ENCODE results near the gene PTPRT.

PTPRT gene

DNA sequence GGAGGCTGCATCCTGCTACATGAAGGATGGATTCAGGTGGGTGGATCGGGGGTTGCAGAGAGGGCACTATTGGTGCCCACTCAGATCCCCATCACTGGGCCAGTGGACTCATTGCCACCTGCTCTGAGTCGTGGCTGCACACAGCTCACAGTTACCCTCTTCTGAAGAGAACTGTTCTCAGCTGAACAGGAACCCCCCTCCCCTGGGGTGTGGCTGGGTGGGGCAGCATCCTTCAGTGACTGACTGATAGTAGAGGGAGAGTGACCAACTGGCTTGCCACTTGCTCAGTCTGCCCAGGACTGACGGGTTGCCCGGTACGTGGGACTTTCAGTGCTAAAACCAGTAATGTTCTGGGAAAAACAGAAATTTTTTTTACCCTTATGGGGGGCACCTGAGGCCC, 1077.5 kb downstream of the PTPRT start:
- H3K4me3 ChIP-seq (ENCODE audit: extremely low read depth, insufficient read depth, low read length, poor library complexity, severe bottlenecking) = no peak overlapping the region
- 97 to 100% methylated on average over 2 to 4 of the region's 5 CpGs for whole genome bisulfite sequencing, 2 experiments (ENCODE audit: insufficient coverage in 2 of 2)
- H3K36me3 ChIP-seq (ENCODE audit: control insufficient read depth, insufficient read depth, low read length) = no peaks in the 10 kb centered on the region
- no peak overlapping the region for H3K27ac ChIP-seq (ENCODE audit: low read depth, low read length, severe bottlenecking)
- H3K9me3 ChIP-seq (ENCODE audit: control insufficient read depth, low read length) = no peaks in the 10 kb centered on the region
- H3K4me1 ChIP-seq (ENCODE audit: control insufficient read depth, insufficient read depth, low read length, poor library complexity, severe bottlenecking) = no peaks in the 10 kb centered on the region

DNA sequence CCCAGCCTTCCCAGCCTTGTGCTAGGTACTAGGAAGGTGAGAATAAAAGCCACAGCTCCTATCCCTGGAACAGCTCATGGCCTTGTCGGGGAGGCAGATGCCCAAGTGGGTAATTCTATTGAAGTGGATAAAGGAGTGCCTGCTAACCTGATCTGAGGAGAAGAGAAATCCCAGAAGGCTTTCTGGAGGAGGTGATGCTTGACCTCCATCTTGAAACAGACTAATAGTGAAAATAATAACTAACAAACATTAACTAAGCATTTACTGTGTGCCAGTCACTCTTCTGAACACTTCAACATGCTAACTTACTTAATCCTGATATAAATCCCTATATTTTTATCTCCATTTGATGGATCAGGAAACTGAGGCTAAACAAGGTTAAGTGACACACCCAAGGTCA, 1078.4 kb downstream of the PTPRT start:
- H3K36me3 ChIP-seq (ENCODE audit: control insufficient read depth, insufficient read depth, low read length) = no peaks in the 10 kb centered on the region
- no peak overlapping the region for H3K27ac ChIP-seq (ENCODE audit: low read depth, low read length, severe bottlenecking)
- H3K4me3 ChIP-seq (ENCODE audit: extremely low read depth, insufficient read depth, low read length, poor library complexity, severe bottlenecking) = no peak overlapping the region
- WGBS, 2 experiments (ENCODE audit: insufficient coverage in 2 of 2) = 100% methylated on average over 1 of the region's 1 CpG; no CpG with 5 or more reads in 1 of the 2 experiments
- no peaks in the 10 kb centered on the region for H3K9me3 ChIP-seq (ENCODE audit: control insufficient read depth, low read length)
- H3K4me1 ChIP-seq (ENCODE audit: control insufficient read depth, insufficient read depth, low read length, poor library complexity, severe bottlenecking) = no peaks in the 10 kb centered on the region

DNA sequence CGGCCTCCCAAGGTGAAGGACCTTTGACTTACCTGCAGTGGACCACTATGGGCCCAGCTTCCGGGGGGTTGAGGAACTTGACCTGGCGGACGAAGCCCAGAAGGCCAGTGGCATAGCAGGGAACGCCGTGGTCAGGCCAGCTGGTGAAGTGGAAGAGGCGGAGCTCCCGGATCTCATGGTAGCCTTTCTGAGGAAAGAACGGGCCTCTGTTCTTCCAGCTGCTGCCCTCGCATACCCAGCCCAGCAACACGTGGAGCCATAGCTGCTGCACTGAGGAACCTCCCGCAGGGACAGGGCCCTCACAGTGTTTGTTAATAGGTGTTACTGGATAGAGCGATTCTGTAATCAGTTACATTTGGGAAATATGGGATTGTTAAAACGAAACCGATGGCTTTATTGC, 1079.4 kb downstream of the PTPRT start:
- no peak overlapping the region for H3K4me3 ChIP-seq (ENCODE audit: extremely low read depth, insufficient read depth, low read length, poor library complexity, severe bottlenecking)
- 82 to 92% methylated on average over 15 of the region's 15 CpGs for WGBS, 2 experiments (ENCODE audit: insufficient coverage in 2 of 2)
- no peaks in the 10 kb centered on the region for H3K4me1 ChIP-seq (ENCODE audit: control insufficient read depth, insufficient read depth, low read length, poor library complexity, severe bottlenecking)
- no peak overlapping the region for H3K27ac ChIP-seq (ENCODE audit: low read depth, low read length, severe bottlenecking)
- H3K36me3 ChIP-seq (ENCODE audit: control insufficient read depth, insufficient read depth, low read length) = no peaks in the 10 kb centered on the region
- no peaks in the 10 kb centered on the region for H3K9me3 ChIP-seq (ENCODE audit: control insufficient read depth, low read length)

DNA sequence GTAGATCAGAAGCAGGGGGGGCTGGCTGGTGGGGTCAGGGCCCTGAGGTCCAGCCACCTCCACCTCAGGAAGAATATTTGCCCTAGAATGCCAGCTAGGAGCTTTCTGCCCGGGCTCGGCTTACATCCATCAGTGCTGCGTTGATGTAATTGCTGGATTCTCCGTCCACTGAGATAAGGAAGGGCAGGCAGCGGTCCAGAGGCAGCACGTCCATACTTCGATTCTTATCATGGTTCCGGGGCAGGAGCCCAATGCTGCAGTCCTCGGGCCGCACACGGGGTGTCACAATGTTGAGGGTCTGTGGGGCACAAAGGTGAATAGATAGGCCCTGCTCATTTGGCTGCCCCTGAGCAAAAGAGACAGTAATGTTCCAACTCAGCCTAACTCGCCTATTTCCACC, 1087.7 kb downstream of the PTPRT start:
- Histone ChIP-seq H3K9me3 (ENCODE audit: control insufficient read depth, low read length) (no peaks in the 10 kb centered on the region), H3K36me3 (ENCODE audit: control insufficient read depth, insufficient read depth, low read length) (no peaks in the 10 kb centered on the region), H3K4me3 (ENCODE audit: extremely low read depth, insufficient read depth, low read length, poor library complexity, severe bottlenecking) (no peak overlapping the region), H3K27ac (ENCODE audit: low read depth, low read length, severe bottlenecking) (no peak overlapping the region), H3K4me1 (ENCODE audit: control insufficient read depth, insufficient read depth, low read length, poor library complexity, severe bottlenecking) (no peaks in the 10 kb centered on the region)
- WGBS, 2 experiments (ENCODE audit: insufficient coverage in 2 of 2) = 88 to 96% methylated on average over 12 of the region's 12 CpGs

DNA sequence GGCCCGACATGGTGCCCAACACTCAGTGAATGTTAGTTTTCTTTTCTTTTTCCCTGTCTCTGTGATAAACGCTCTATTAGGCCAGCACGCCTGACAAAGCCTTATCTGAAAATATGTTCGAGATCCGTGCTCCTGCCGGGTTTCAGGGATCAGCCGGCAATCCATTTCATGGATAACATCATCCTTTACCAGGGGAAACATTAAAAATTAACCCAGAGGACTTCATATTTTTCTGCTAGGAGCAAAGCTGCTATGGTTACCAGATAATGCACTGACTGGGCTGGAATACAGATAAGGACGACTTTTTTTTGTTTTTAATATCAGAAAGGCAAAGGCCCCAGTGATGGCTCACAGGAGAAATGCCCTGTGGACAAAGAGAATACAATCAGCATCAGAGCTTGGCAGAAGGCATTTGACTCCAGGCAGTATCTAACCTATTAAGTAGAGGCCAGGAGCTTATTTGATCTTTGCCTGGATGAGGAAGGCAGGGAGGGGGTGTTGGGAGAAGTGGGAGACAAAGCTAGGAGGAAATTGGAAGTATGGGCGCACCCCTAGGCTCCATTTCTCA, 1089.5 kb downstream of the PTPRT start:
- Histone ChIP-seq H3K4me1 (ENCODE audit: control insufficient read depth, insufficient read depth, low read length, poor library complexity, severe bottlenecking) (no peaks in the 10 kb centered on the region), H3K4me3 (ENCODE audit: extremely low read depth, insufficient read depth, low read length, poor library complexity, severe bottlenecking) (no peak overlapping the region), H3K9me3 (ENCODE audit: control insufficient read depth, low read length) (no peaks in the 10 kb centered on the region), H3K36me3 (ENCODE audit: control insufficient read depth, insufficient read depth, low read length) (no peaks in the 10 kb centered on the region), H3K27ac (ENCODE audit: low read depth, low read length, severe bottlenecking) (no peak overlapping the region)
- WGBS, 2 experiments (ENCODE audit: insufficient coverage in 2 of 2) = 92 to 94% methylated on average over 8 of the region's 9 CpGs

DNA sequence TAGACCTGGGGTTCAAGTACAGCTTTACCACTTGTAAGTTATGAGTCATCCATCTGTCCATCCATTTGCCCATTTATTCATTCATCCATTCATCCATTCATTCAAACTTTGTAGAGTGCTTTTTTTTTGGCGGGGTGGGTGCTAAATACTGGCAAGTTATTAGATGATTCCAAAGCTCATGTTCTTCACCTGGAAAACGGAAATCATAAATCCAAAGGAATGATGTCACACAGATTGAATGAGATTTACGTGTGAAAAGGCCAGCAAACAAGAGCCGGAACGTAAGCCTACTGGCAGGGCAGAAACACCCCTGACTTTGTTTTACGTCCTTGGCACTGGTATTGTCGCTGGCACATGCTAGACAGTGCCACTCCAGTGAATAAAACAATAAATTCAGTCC, 1090.6 kb downstream of the PTPRT start:
- no peak overlapping the region for H3K27ac ChIP-seq (ENCODE audit: low read depth, low read length, severe bottlenecking)
- WGBS, 2 experiments (ENCODE audit: insufficient coverage in 2 of 2) = 90 to 93% methylated on average over 4 to 5 of the region's 7 CpGs
- H3K4me1 ChIP-seq (ENCODE audit: control insufficient read depth, insufficient read depth, low read length, poor library complexity, severe bottlenecking) = no peaks in the 10 kb centered on the region
- no peaks in the 10 kb centered on the region for H3K36me3 ChIP-seq (ENCODE audit: control insufficient read depth, insufficient read depth, low read length)
- no peak overlapping the region for H3K4me3 ChIP-seq (ENCODE audit: extremely low read depth, insufficient read depth, low read length, poor library complexity, severe bottlenecking)
- H3K9me3 ChIP-seq (ENCODE audit: control insufficient read depth, low read length) = no peaks in the 10 kb centered on the region

DNA sequence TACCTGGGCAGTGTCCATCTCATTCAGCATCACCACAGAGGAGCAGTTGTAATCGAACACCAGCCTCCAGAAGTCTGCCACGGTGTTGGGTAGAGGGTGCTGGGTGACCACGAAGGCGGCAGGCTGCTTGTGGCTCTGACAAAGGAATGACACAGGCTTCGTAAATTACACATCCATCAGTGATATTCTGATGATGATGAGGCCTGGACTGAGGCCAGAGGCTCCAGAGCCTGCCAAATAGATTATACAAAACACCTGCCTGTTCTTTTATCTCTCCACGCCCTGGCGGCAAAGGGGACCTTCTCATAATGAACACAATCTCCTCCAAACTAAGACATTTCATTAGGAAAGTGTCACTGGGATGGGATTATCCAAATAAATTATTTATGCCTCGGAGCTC, 1091.3 kb downstream of the PTPRT start:
- H3K9me3 ChIP-seq (ENCODE audit: control insufficient read depth, low read length) = no peaks in the 10 kb centered on the region
- 87 to 88% methylated on average over 4 to 5 of the region's 8 CpGs for WGBS, 2 experiments (ENCODE audit: insufficient coverage in 2 of 2)
- H3K27ac ChIP-seq (ENCODE audit: low read depth, low read length, severe bottlenecking) = no peak overlapping the region
- no peaks in the 10 kb centered on the region for H3K36me3 ChIP-seq (ENCODE audit: control insufficient read depth, insufficient read depth, low read length)
- no peak overlapping the region for H3K4me3 ChIP-seq (ENCODE audit: extremely low read depth, insufficient read depth, low read length, poor library complexity, severe bottlenecking)
- H3K4me1 ChIP-seq (ENCODE audit: control insufficient read depth, insufficient read depth, low read length, poor library complexity, severe bottlenecking) = no peaks in the 10 kb centered on the region

DNA sequence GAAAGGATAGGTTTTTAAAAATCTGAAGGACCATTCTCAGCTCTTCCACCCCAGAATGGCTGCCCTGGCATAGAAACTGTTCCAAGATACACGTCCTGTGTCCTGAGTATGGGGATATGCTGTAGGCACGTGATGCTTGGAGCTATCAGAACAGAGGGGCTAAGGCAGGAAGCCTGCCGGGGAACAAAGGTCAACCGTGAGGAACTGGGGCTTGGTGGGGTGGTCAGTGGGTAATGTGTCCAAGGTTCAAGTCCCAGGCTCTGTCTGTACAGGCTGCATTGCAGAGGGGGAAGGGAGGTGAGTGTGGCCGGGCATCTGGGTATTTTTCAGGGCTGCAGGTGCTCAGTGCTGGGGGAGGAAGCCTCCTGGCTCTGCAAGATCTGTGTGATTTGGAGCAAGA, 1092.0 kb downstream of the PTPRT start:
- WGBS, 2 experiments (ENCODE audit: insufficient coverage in 2 of 2) = 67 to 91% methylated on average over 4 to 5 of the region's 5 CpGs
- no peak overlapping the region for H3K4me3 ChIP-seq (ENCODE audit: extremely low read depth, insufficient read depth, low read length, poor library complexity, severe bottlenecking)
- no peaks in the 10 kb centered on the region for H3K36me3 ChIP-seq (ENCODE audit: control insufficient read depth, insufficient read depth, low read length)
- H3K9me3 ChIP-seq (ENCODE audit: control insufficient read depth, low read length) = no peaks in the 10 kb centered on the region
- H3K27ac ChIP-seq (ENCODE audit: low read depth, low read length, severe bottlenecking) = no peak overlapping the region
- H3K4me1 ChIP-seq (ENCODE audit: control insufficient read depth, insufficient read depth, low read length, poor library complexity, severe bottlenecking) = no peaks in the 10 kb centered on the region

DNA sequence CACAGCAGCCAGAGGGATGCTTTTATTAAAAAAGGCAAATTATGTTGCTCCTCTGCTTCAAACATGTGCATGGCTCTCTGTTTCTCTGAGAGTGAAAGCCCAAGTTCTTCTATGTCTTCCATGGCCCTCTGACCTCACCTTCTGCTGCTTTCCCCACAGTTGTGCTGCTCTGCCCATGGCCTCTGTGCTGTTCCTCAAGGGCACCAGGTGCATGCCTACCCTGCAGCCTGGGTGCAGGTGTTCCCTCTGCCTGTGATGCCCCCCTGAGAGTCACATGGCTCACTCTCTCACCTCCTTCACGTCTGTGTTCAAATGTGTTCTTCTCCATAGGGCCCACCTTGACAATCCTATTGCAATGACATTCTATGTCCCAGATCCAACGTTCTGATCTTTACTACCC, 1094.5 kb downstream of the PTPRT start:
- Histone ChIP-seq H3K4me3 (ENCODE audit: extremely low read depth, insufficient read depth, low read length, poor library complexity, severe bottlenecking) (no peak overlapping the region), H3K4me1 (ENCODE audit: control insufficient read depth, insufficient read depth, low read length, poor library complexity, severe bottlenecking) (no peaks in the 10 kb centered on the region), H3K9me3 (ENCODE audit: control insufficient read depth, low read length) (no peaks in the 10 kb centered on the region), H3K36me3 (ENCODE audit: control insufficient read depth, insufficient read depth, low read length) (no peaks in the 10 kb centered on the region), H3K27ac (ENCODE audit: low read depth, low read length, severe bottlenecking) (no peak overlapping the region)
- WGBS, 2 experiments (ENCODE audit: insufficient coverage in 2 of 2) = 56 to 83% methylated on average over 1 of the region's 2 CpGs

DNA sequence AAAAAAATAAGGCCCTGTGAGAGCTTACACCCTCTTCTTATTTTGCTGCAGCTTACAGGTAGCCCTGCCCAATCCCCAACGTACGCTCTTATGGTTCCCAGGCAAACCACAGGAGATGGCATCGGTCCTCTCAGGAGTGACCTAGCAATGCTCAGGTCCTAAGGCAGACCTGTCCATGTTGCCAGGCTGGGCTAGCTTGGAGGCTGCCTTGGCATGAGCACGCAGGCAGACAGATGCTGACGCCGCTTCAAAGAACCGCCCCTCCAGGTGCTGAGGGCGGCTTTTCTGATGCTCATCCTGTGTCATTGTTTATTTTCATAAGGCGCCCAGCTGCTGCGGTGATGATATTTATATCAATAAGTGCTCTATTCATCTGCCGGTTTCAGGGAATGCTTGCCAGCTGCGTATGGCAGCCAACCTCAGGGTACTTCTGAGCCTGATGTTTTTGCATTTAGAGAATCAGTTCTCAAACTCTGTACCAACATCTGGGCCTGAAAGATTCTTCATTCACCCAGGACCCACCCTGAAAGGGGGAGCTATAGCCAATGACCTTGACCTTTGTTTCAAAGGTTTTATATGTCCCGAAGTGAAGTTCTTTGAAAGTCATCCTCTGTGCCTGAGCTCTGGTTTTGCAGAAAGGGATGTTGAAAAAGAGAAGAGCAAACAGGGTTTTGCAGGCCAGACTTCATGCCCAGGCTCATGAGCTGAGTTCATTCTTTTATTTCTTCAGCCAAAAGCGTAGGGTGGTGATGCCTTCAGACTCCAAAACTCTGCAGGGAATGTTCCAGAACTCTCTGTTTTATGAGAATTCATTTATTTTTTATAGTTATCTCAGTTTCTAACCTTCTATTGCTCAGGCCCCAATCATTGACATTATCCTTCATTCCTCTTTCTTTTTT, 1095.9 kb downstream of the PTPRT start:
- Histone ChIP-seq H3K9me3 (ENCODE audit: control insufficient read depth, low read length) (no peaks in the 10 kb centered on the region), H3K27ac (ENCODE audit: low read depth, low read length, severe bottlenecking) (no peak overlapping the region), H3K4me1 (ENCODE audit: control insufficient read depth, insufficient read depth, low read length, poor library complexity, severe bottlenecking) (no peaks in the 10 kb centered on the region), H3K36me3 (ENCODE audit: control insufficient read depth, insufficient read depth, low read length) (no peaks in the 10 kb centered on the region), H3K4me3 (ENCODE audit: extremely low read depth, insufficient read depth, low read length, poor library complexity, severe bottlenecking) (no peak overlapping the region)
- 82 to 84% methylated on average over 11 to 14 of the region's 14 CpGs for WGBS, 2 experiments (ENCODE audit: insufficient coverage in 2 of 2)

DNA sequence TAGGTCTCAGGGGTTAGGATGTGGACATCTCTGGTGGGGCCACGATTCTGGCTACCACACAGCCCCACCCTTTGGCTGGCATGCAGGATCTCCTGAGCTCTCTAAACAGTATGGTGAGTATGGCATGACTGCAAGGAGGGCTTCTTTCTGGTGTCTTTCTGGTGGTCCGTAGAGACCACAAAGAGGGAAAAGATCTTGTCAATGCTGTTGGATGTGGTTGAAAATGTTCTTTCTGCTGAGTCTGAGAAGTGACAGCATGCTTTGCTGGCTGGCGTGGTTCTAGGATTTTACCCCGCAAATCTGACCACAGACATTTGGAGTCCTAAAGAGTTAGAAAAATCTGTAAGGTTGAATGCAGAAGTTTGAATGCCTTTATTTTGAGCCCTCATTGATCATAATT, 1096.7 kb downstream of the PTPRT start:
- 52 to 91% methylated on average over 2 to 3 of the region's 4 CpGs for WGBS, 2 experiments (ENCODE audit: insufficient coverage in 2 of 2)
- no peaks in the 10 kb centered on the region for H3K9me3 ChIP-seq (ENCODE audit: control insufficient read depth, low read length)
- H3K27ac ChIP-seq (ENCODE audit: low read depth, low read length, severe bottlenecking) = no peak overlapping the region
- no peaks in the 10 kb centered on the region for H3K4me1 ChIP-seq (ENCODE audit: control insufficient read depth, insufficient read depth, low read length, poor library complexity, severe bottlenecking)
- no peaks in the 10 kb centered on the region for H3K36me3 ChIP-seq (ENCODE audit: control insufficient read depth, insufficient read depth, low read length)
- H3K4me3 ChIP-seq (ENCODE audit: extremely low read depth, insufficient read depth, low read length, poor library complexity, severe bottlenecking) = no peak overlapping the region
